ENCODE results near the gene FGF12. TPM values are rescaled to one million over a fixed set of nuclear protein-coding genes. Genes with fewer than 3 reads are reported as not detected.

The FGF12 gene
- total RNA-seq, 2 experiments from 2014 or later, result not detected

- H3K4me1 Mint-ChIP-seq (ENCODE audit: low read depth), result no peaks in the 10 kb centered on the region
- no peaks in the 10 kb centered on the region for H3K27me3 Mint-ChIP-seq
- DNase-seq, result no peak
- H3K27ac Mint-ChIP-seq, result no peak overlapping the region
- intact Hi-C loops (cut with micrococcal nuclease), result no loop called here
- POLR2A ChIA-PET, result no interaction called here
- no peak for ATAC-seq
- no peak overlapping the region for H3K4me3 Mint-ChIP-seq
- no peak for TF ChIP-seq CTCF (IDR thresholded peaks at IDR 0.05)
- H3K36me3 Mint-ChIP-seq (ENCODE audit: low read depth), result no peaks in the 10 kb centered on the region
- H3K9me3 Mint-ChIP-seq, result no peaks in the 10 kb centered on the region
- CTCF ChIA-PET, result interaction anchor here (0.6 to 2.9 kb wide), 5 partner anchors 15 to 538 kb away, joined by 3 to 18 read pairs (median 3); no protein-coding TSS in a partner anchor
Measured at GRCh38 chr3:192422997-192423342, 304.4 kb downstream of the FGF12 start.

- no peak for TF ChIP-seq CTCF (IDR thresholded peaks at IDR 0.05)
- no peak overlapping the region for H3K4me3 Mint-ChIP-seq
- CTCF ChIA-PET, result interaction anchor here (0.6 to 2.9 kb wide), 5 partner anchors 16 to 539 kb away, joined by 3 to 18 read pairs (median 3); no protein-coding TSS in a partner anchor
Measured at GRCh38 chr3:192422321-192422996, 304.9 kb downstream of the FGF12 start.

GRCh38 chr3:192419312-192419711 lies 308.0 kb downstream of the FGF12 start:
- no peak for ATAC-seq
- no peak for TF ChIP-seq CTCF (IDR thresholded peaks at IDR 0.05)
- H3K4me3 Mint-ChIP-seq, result no peak overlapping the region
- ChIA-PET CTCF (no interaction called here), POLR2A (no interaction called here)
- no peak for DNase-seq
- no peaks in the 10 kb centered on the region for H3K9me3 Mint-ChIP-seq
- H3K36me3 Mint-ChIP-seq (ENCODE audit: low read depth), result no peaks in the 10 kb centered on the region
- no peak overlapping the region for H3K27ac Mint-ChIP-seq
- no peaks in the 10 kb centered on the region for H3K27me3 Mint-ChIP-seq
- intact Hi-C loops (cut with micrococcal nuclease), result no loop called here
- no peaks in the 10 kb centered on the region for H3K4me1 Mint-ChIP-seq (ENCODE audit: low read depth)

More at GRCh38 chr3:192422321-192422996, 304.9 kb downstream of the FGF12 start:
- DNase-seq, result no peak
- Mint-ChIP-seq H3K4me1 (ENCODE audit: low read depth) (no peaks in the 10 kb centered on the region), H3K9me3 (no peaks in the 10 kb centered on the region), H3K27me3 (no peaks in the 10 kb centered on the region), H3K36me3 (ENCODE audit: low read depth) (no peaks in the 10 kb centered on the region), H3K27ac (no peak overlapping the region)
- intact Hi-C loops (cut with micrococcal nuclease), result no loop called here
- ATAC-seq, result no peak
- POLR2A ChIA-PET, result no interaction called here

- Mint-ChIP-seq H3K9me3 (no peaks in the 10 kb centered on the region), H3K4me3 (no peak overlapping the region), H3K4me1 (ENCODE audit: low read depth) (no peaks in the 10 kb centered on the region), H3K27me3 (peaks cover 4% of the 10 kb centered on the region), H3K36me3 (ENCODE audit: low read depth) (no peaks in the 10 kb centered on the region), H3K27ac (no peak overlapping the region)
- intact Hi-C loops (cut with micrococcal nuclease), result no loop called here
- CTCF ChIA-PET, result interaction anchor here (2.1 kb wide), 1 partner anchor 27 kb away, joined by 7 read pairs; no protein-coding TSS in a partner anchor
- ATAC-seq (no peak), DNase-seq (no peak)
- POLR2A ChIA-PET, result no interaction called here
- TF ChIP-seq CTCF (IDR thresholded peaks at IDR 0.05), result no peak
Measured at GRCh38 chr3:192417559-192418055, 309.7 kb downstream of the FGF12 start.

- Mint-ChIP-seq H3K9me3 (no peaks in the 10 kb centered on the region), H3K36me3 (ENCODE audit: low read depth) (no peaks in the 10 kb centered on the region), H3K27ac (no peak overlapping the region), H3K4me1 (ENCODE audit: low read depth) (no peaks in the 10 kb centered on the region), H3K4me3 (no peak overlapping the region), H3K27me3 (peaks cover 7% of the 10 kb centered on the region)
- ATAC-seq (no peak), DNase-seq (no peak)
- no peak for TF ChIP-seq CTCF (IDR thresholded peaks at IDR 0.05)
- intact Hi-C loops (cut with micrococcal nuclease), result no loop called here
- ChIA-PET CTCF (interaction anchor here (2.1 kb wide), 1 partner anchor 27 kb away, joined by 7 read pairs; no protein-coding TSS in a partner anchor), POLR2A (no interaction called here)
Measured at GRCh38 chr3:192417017-192417416, 310.3 kb downstream of the FGF12 start.

Measured in activated CD8-positive, alpha-beta T cell treated with anti-CD3 and anti-CD28 coated beads for 36 hours (primary cell).